Activated CD4-positive, alpha-beta T cell treated with anti-CD3 and anti-CD28 coated beads, Interleukin-2, amount 50 U/mL, for 1 hour (primary cell): ENCODE data around the gene GRXCR2.
"Not testable (repeated sequence)": the region's sequence is repeated elsewhere in the genome, so short reads cannot be mapped to it uniquely, and the experiment has no call there.

ENCODE experiments used
- DNase-seq: peaks from one replicate; pipeline ENCODE4 v3.0.0-alpha.2; 2020

The GRXCR2 gene, protein sequence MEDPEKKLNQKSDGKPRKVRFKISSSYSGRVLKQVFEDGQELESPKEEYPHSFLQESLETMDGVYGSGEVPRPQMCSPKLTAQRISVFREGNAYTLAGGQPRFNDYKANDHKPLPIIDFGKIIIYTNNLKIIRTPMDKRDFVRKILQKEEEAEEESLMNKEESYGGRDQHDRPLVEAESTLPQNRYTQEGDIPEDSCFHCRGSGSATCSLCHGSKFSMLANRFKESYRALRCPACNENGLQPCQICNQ

DNA sequence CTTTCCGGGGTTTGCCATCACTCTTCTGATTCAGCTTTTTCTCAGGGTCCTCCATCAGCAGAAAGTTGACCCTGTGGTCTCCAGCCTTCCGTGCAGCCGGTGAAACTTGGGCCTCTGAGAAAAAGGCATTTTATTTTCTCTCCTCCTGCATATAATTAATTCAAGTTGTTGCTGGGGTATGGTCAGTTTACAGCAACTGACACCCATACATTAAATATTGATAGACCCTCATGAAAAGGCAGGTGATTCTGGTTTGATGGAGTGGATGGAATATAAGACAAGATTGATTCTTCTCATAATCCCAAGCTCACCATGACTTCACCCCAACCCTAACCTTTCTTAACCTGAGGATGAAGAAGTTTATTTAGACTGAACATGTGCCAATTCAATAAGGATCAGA lies at the start of gene GRXCR2:
Gene GRXCR2, minus strand, starts transcription at position 101 of the 400 bp plus-strand sequence. Its CDS starts 46 bp downstream, at position 55.
- no peak for DNase-seq

DNA sequence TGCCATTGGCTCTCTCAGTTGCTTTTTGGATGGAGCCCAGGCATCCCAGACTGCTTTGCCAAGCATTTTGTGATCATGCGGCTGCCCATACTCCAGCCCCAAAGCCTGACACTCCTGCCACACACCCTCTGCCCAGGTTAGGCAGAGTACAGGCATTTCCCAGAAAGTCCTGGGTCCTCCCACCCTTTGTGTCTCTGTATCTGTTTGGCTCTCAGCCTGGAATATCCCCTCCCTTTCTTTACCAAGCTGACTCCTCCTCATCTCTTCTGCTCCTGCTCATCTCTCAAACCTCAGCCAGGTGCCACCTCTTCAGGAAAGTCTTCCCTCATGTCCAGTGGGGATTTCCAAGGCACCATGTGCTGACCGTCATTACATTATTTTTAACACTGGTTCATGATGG lies 49.2 kb upstream of the GRXCR2 start:
- no peak for DNase-seq

DNA sequence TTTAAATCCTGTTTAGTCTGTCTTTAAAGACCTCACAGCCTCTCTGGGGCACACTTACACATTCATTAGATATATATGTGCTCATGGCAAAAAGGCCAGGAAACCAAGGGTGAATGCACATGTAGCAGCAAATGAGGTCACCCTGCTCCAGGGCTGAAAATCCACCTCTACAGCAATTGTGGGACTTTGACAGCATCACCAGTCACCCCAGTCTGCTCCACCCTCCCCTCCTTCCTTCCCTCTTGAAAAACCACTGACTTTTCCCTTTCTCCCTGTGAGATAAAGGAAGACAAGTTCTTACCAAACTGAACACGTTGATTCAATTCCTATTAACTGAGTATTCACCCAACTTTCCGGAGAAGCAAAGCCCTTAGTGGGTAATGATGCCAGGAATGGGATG lies 48.4 kb upstream of the GRXCR2 start:
- no peak for DNase-seq

DNA sequence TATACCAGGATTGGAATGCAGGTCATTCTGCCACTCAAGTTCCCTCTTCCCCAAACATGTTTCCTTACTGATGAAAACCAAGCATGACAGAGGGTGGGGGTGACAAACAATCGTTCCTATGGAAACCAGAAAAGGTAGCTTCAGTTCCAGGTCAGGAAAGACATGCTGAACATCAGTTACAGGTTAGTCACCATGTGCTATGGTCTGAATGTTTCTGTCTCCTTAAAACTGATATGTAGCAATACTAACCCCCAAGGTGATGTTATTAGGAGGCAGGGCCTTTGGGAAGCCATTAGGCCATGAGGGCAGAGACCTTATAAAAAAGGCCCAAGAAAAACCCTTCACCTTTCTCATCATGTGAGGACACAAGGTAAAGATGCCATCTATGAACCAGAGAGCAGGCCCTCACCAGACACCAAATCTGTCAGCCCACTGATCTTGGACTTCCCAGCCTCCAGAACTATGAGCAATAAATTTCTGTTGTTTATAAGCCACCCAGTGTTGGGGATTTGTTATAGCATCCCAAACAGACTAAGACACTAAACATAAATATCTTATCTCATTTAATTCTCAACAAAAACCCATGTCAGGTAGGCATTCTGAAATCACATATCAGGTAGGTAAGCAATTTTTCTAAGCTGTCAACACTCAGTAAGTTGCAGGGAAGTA lies 47.9 kb upstream of the GRXCR2 start:
- no peak for DNase-seq

DNA sequence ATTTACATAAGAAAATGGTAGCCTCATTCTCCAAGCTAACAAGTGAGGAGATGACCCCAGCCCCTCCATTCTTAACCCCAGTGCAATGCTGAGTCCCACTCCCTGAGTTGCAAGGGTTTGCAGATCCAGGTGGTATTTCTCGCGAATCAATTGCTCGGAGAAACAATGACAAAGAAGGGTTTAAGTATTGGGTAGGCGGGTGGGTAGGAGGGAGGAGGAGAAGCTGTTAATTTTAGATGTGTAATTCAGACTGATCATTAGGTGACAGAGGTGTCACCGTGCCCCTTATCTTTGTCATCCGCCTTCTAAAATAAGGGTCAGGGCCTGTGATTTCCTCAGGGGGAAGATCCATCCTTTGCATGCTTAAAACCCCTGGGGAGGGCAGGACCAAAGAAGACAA lies 46.6 kb upstream of the GRXCR2 start:
- DNase-seq, result no peak

DNA sequence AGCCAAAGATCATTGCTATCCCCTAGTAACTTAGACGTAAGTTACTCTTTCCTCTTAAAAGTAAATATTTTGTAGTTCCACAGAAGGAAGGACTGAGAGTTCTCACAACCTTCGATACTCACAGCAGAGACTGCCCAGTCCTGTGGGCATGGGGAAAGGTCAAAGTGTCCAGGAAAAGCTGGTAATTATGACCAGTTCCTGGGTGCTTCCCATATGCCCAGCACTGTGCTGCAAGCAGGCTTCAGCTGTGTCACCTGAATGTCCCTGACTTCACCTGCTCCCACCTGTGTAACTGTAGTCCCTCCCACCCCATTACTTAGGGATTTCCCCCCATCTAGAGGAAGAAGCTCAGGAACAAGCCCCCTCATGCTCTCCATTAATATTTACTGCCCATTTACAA lies 45.6 kb upstream of the GRXCR2 start:
- no peak for DNase-seq

DNA sequence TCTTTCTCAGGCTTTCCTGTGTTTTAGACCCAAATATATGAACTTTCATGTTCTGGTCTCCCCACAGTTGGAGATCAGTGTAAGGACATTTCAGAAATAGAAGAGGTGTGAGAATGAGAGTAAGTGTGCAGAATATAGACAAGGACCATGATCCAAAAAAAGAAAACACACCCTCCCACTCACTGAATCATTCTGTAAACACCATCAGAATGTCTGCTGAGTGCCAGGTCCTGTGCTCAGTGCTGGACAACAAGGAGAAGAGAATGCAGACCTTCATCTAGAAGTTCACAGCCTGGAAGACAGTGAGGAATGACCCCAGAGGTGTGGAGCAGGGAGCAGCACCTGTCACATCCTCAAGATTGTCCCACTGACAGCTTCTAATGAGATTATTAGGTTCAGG lies 44.5 kb upstream of the GRXCR2 start:
- no peak for DNase-seq

DNA sequence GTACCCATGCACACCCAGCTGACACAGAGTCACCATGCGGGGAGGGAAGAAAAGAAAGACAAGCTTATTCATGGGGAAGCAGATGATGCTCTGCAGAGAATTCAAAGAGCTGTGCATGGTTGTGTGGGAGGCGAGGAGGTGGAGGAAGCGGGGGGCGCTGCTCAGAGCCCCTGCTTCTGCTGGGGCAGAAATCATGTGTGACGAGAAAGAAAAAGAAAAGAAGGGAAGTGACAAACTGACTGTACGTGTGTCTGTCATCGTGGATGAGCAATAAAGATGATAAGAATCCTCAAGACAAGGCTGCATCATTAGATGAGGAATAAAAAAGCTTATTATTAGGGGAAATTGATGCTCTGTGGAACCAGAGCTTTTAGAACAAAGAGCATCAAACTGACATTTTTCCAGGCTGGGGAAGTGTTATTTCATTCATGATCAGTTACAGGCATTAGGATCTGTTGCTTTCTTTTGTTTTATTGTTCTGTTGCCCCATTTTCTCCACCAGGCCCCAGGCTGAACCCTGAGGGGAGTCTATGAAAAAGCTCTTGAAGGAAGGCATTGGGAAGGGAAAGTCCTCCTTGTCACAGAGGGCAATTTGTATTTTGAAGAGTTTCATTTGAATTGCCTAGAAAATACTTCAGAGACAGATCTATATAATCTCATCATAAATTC lies 43.3 kb upstream of the GRXCR2 start:
- no peak for DNase-seq

DNA sequence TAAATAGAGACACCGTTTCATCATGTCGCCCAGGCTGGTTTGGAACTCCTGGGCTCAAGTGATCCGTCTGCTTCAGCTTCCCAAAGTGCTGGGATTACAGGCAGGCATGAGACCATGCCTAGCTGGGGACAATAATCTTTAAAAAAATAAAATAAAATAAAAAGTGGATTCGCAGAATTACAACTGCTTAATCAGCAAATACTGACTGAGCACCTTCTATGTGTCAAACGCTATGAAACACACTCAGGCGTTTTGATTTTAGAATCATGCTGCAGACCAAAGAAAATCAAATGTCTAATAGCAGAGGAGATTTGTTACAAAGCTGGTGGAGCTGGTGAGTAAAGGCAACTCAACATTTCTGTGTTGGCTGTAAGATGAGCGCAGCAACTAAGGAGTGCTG lies 40.9 kb upstream of the GRXCR2 start:
- no peak for DNase-seq

DNA sequence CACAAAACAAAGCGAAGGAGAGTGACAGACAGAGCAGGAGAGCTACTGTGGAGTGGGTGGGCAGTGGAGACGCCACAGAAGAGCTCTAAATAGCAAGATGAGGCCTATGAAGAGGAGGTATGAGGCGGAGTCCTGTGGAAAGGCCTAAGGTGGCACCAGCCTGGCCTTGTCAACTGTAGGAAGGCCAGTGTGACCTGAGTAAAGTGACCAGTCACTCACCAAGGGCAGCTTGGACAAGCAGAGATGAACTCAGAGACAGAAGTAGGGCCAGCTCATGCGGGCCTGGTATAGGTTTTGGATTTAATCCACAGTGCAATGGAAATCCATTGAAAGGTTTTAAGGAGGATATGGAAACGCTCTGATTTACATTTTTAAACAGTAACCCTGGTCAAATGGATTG lies 39.8 kb upstream of the GRXCR2 start:
- DNase-seq, result no peak

DNA sequence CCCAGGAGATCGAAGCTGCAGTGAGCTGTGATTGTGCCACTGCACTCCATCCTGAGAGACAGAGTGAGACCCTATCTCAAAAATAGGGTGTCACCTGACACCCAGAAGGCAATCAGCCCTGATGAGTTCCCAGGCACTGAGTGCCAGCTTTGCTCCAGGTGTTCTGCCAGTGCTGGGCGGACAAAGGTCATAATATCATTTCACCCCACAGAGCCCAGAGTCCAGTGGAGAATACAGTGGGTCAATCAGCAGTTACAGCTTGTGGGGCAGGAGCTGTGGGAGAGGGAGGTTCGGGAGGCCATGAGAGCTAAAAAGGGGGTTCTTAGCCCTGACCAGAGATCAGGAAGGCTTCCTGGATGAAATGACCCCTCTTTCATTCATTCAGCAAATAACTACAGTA lies 39.2 kb upstream of the GRXCR2 start:
- no peak for DNase-seq

DNA sequence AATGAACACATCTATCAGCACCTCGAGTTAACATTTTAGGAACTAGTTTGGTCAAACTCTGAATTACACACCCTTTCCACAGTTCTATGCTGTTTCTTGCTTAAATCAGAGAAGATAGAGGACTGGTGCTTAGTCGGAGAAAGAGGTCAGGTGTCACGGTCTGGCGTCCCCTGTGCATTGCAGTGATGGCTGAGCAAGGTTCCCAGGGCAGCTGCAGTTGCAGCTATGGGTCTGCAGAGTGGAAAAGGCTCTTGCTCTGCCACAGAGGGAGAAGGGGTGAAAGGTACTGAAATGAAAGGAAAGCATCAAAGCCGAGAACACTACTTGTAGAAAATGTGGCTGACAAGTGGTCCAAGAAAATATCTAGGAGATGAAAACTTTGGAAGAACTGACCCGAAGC lies 38.4 kb upstream of the GRXCR2 start:
- no peak for DNase-seq

DNA sequence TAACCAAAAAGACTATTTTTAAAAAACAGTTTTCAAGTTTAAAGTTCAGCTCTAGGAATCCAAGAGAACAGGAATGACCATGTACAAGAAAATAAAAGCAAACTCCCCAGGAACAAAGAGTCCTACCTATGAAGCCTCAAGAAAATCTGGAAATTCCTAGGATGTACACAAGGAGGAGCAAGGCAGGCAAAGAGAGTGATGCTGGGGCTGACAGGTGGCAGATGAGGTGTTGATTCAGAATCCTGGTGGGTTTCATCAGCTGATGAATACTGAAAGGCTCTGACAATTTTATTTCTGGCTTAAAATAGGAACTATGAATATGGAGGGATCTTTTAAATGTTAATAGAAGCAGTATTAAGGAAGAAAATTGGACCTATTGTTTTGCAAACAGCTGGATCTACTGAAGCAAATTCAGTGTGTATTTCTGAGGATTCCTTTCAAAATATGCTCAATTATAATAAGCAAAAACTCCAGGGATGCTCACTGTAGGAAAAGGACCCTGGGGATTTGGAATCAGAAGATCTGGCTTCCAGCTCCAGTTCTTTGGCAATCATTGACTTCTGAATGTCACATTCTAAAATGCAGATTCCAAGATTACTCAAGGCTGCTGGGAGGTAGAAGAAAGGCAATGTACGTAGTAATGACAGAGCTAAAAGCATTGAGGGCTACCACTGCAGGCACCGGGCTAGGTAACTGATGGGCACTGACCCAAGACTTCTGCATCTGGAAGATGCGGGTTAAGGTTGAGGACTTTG lies 35.6 kb upstream of the GRXCR2 start:
- no peak for DNase-seq

DNA sequence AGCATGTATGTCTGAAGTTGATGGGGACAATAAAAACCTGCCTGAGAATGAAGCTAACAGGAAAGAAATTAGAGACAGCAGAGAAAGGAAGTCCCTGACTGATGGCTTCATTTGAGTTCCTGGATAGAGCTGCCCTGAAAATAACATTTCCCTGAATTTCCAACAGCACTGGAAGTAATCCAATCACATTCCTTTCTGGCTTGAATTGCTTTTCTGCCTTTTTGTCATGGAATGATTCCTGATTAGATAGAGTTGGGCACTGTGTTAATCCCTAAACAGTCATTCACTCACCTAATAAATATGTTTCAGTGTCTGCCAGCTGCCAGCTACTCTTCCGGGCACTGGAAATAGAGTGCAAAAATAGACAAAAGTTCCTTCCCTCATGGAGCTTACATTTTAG lies 33.6 kb upstream of the GRXCR2 start:
- DNase-seq, result no peak

DNA sequence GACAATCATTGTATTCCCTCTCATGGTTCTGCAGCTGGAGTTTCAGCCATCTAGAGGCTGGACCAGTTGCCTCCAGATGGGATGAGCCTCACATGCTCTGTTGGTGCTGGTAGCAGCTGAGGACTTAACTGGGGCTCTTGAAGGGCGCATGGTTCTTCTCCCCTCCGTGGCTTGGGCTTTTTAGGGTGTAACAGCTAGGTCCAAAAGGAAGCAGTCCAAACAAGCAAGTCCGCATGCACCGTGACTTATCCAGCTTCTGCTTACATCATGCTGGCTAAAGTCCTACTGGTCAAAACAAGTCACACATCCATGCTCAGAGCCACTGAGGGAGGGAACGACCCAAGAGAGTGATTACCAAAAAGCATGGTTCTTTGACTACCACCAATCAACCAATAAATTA lies 31.9 kb upstream of the GRXCR2 start:
- DNase-seq, result no peak

DNA sequence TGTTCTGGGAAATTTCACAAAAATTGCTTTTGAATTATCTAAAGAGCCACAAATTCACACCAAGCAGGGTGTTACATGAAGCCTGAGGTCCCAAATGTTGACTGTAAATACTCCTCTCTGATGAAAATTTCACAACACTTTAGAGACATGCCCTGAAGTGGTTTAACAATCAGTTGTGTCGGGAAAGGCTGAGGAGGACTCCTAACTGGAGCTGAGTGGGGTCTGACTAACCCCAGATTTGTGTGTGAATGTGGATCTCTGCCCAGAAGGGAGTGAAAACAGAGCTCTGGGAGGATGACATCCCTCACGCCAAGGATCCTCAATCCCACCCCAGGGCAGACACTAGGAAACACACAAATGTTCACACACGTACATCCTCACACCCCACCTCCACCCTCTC lies 31.1 kb upstream of the GRXCR2 start:
- no peak for DNase-seq

DNA sequence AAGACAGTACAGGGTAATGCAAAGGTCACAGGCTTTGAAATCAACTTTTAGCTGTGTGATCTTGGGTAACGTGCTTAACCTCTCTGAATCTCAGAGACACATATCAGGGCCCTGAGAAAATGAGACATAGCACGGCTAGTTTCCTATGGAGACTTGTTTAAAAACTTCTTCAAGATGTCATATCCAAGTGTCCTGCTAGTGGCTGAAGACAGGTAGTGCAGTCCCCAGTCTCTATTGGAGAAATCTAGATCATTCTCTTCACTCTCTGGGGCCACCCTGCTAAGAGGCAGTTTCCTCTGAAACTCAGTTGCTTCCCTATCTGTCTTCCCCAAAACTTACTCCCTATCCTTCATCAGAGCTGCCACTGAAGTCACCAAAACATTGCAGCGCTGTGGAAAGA lies 30.3 kb upstream of the GRXCR2 start:
- DNase-seq, result no peak

DNA sequence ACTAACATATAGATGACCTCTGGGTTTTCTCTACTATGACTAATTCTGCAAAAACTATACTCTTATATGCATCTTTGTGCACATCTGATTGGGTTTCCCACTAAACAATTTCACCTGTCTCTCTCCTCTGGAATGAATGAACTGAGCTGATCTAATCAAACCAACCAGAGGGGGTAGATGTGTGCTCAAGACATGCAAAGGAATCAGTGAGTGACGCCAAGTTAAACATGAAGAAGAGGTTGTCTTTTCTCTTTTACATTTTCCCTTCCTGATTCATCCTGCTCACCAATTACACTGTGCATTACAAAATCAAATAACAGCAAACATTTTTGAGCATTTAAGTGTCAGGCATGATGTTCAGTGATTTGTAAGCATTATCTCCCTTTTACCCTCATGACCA lies 29.6 kb upstream of the GRXCR2 start:
- DNase-seq, result no peak

DNA sequence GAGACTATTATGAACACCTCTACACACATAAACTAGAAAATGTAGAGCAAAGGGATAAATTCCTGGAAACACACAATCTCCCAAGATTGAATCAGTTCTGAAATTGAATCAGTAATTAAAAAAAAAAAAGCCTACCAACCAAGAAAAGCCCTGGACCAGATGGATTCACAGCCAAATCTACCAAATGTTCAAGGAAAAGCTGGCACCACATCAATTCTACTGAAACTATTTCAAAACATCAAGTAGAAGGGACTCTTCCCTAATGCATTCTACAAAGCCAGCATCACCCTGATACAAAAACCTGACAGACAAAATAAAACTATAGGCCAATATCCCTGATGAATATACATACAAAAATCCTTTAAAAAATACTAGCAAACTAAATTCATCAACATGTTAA lies 25.4 kb upstream of the GRXCR2 start:
- no peak for DNase-seq

DNA sequence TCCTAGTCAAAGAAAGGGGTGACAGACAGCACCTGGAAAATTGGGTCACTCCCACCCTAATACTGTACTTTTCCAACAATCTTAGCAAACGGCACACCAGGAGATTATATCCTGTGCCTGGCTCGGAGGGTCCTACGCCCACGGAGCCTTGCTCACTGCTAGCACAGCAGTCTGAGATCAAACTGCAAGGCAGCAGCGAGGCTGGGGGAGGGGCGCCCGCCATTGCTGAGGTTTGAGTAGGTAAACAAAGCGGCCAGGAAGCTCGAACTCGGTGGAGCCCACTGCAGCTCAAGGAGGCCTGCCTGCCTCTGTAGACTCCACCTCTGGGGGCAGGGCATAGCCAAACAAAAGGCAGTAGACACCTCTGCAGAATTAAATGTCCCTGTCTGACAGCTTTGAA lies 18.6 kb upstream of the GRXCR2 start:
- DNase-seq, result not testable (repeated sequence)

DNA sequence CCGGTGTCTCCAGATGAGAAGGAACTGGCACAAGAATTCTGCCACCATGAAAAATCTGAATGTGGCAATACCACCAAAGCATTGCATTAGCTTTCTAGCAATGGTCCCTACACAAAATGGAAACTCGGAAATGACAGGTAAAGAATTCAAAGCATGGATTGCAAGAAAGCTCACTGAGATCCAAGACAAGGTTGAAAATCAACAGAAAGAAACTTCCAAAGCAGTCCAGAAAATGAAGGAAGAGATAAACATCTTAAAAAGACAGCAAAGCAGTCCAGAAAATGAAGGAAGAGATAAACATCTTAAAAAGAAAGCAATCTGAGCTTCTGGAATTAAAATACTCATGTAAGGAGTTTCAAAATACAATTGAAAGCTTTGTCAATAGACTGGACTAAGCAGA lies 16.8 kb upstream of the GRXCR2 start:
- no peak for DNase-seq

DNA sequence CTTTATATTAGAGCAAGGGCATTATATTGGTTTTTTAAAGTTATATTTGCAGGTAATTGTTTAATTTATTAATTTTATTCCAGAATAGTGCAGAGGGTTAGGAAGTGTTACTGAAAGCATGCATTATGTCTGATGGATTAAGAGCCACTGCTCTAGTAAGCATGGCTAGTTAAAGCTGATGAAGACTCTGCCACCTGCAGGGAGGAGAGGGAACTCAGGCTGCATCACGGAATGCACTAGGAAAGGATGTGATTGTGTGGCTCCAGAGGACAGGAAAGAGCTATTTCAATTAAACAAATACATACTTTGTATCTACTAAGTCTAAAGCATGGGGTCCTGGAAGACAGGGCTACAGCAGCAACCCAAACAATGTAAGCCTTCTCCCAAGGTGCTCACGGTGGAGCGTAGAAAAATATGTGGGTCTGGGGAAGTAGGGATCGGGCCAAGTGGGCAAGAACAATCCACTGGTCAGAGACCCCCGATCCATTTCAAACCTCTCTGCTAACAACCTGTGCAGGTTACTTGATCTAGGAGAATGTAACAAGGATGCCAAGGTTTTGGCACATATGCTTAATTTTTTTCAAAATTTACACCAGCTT lies 15.3 kb upstream of the GRXCR2 start:
- DNase-seq, result no peak

DNA sequence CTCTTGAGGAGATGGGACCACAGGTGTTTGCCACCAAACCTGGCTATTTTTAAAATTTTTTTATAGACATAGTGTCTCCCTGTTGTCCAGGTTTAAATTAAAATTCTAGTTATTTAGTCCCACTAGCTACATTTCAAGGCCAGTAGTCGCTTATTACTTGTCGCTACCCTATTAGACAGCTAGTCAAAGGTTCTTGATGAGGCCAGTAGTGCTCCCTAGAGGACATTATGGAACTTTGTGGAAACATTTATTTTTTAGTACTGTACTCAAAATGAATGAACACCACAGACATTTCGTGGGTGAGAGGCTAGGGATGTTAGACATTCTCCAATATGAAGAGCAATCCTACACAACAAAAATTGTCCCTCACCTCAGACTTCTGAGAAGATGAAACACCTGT lies 14.4 kb upstream of the GRXCR2 start:
- no peak for DNase-seq
